SU-DHL-6 (cell line): ENCODE data around the gene IFNG-AS1.

Experiments used
- H2AFZ ChIP-seq: fragments of 200-600 bp; sonication (generic); 2 replicates; pipeline ENCODE4 v1.6.1; 2014; ENCODE audit warnings: low read depth, mild to moderate bottlenecking, moderate library complexity, mixed read lengths, antibody characterized with exemption, low read length; ENCODE audit not compliant: severe bottlenecking
- H3F3A ChIP-seq: fragments of 200-600 bp; shearing (Covaris generic); 2 replicates; pipeline ENCODE4 v1.6.0; 2016; ENCODE audit warnings: antibody characterized with exemption, mild to moderate bottlenecking; ENCODE audit not compliant: insufficient read depth
- H3K27ac ChIP-seq: fragments of 200-600 bp; sonication (generic); 2 replicates; pipeline ENCODE4 v1.5.1; 2016; ENCODE audit warnings: low read depth, mild to moderate bottlenecking, low read length, moderate library complexity, mixed read lengths
- H3K27me3 ChIP-seq: fragments of 200-600 bp; sonication (generic), shearing (Covaris generic); 2 replicates; pipeline ENCODE4 v1.6.0; 2014; ENCODE audit warnings: mild to moderate bottlenecking, low read length
- H3K36me3 ChIP-seq: fragments of 200-600 bp; sonication (generic); 2 replicates; pipeline ENCODE4 v1.6.1; 2014; ENCODE audit warnings: mild to moderate bottlenecking, low read length, mixed read lengths
- H3K4me2 ChIP-seq: fragments of 300-600, 200-600 bp; shearing (Covaris generic), sonication (generic); 2 replicates; pipeline ENCODE4 v1.6.0; 2014; ENCODE audit warnings: low read length, low read depth, mild to moderate bottlenecking; ENCODE audit not compliant: poor library complexity, severe bottlenecking
- H3K4me3 ChIP-seq: fragments of 200-600 bp; sonication (generic); 2 replicates; pipeline ENCODE4 v1.5.1; 2014; ENCODE audit warnings: antibody characterized with exemption, low read length, mild to moderate bottlenecking, mixed read lengths; ENCODE audit not compliant: insufficient read depth, poor library complexity, severe bottlenecking
- H3K79me2 ChIP-seq: fragments of 200-600 bp; sonication (generic); 2 replicates; pipeline ENCODE4 v1.6.1; 2014; ENCODE audit warnings: mild to moderate bottlenecking, low read length, moderate library complexity; ENCODE audit not compliant: insufficient read depth
- H3K9ac ChIP-seq: fragments of 200-600 bp; sonication (generic); 2 replicates; pipeline ENCODE4 v1.7.0; 2014; ENCODE audit warnings: mild to moderate bottlenecking, low read length
- H3K9me2 ChIP-seq: fragments of 200-600 bp; sonication (generic); replicated peaks from 2 replicates; pipeline ENCODE4 v1.6.1; 2014; ENCODE audit warnings: low read length; ENCODE audit not compliant: insufficient read depth
- H3K9me3 ChIP-seq: fragments of 200-600 bp; sonication (generic); 2 replicates; pipeline ENCODE4 v1.6.1; 2014; ENCODE audit warnings: low read length, mixed read lengths; ENCODE audit not compliant: insufficient read depth
- H4K20me1 ChIP-seq: fragments of 200-600 bp; sonication (generic); 2 replicates; pipeline ENCODE4 v1.6.1; 2014; ENCODE audit warnings: low read depth, mild to moderate bottlenecking, antibody characterized with exemption, low read length, moderate library complexity, mixed read lengths
- CTCF ChIP-seq: fragments of 200-600 bp; sonication (generic); IDR thresholded peaks from one replicate; pipeline ENCODE4 v1.5.1; 2017; ENCODE audit warnings: antibody characterized with exemption, mild to moderate bottlenecking, low read length, moderate library complexity; ENCODE audit not compliant: insufficient read depth, poor library complexity, severe bottlenecking
- EZH2phosphoT487 ChIP-seq: fragments of 200-600 bp; sonication (generic), shearing (Covaris generic); conservative IDR thresholded peaks from 2 replicates; pipeline ENCODE4 v1.6.1; 2018; ENCODE audit warnings: mild to moderate bottlenecking, antibody characterized with exemption, low read length, moderate library complexity, mixed read lengths

Gene IFNG-AS1

GRCh38 chr12:67952787-67953186, 36.5 kb upstream of the IFNG-AS1 start:
- no peak overlapping the region for H3K4me2 ChIP-seq
- H3K9me2 ChIP-seq = no peaks in the 10 kb centered on the region
- H3K4me3 ChIP-seq = no peak overlapping the region
- H4K20me1 ChIP-seq = no peaks in the 10 kb centered on the region
- no peaks in the 10 kb centered on the region for H3K36me3 ChIP-seq
- no peak overlapping the region for H3K27ac ChIP-seq
- H3K27me3 ChIP-seq = no peaks in the 10 kb centered on the region
- H3K79me2 ChIP-seq = no peaks in the 10 kb centered on the region
- H3F3A ChIP-seq = no peaks in the 10 kb centered on the region
- no peak overlapping the region for H3K9ac ChIP-seq
- H3K9me3 ChIP-seq = no peaks in the 10 kb centered on the region
- no peak overlapping the region for H2AFZ ChIP-seq
- TF ChIP-seq EZH2phosphoT487 (no peak), CTCF (no peak)

- no peaks in the 10 kb centered on the region for H3K9me2 ChIP-seq
- H3F3A ChIP-seq = no peaks in the 10 kb centered on the region
- H3K27me3 ChIP-seq = no peaks in the 10 kb centered on the region
- H3K27ac ChIP-seq = no peak overlapping the region
- no peak for TF ChIP-seq EZH2phosphoT487
- H3K79me2 ChIP-seq = no peaks in the 10 kb centered on the region
- no peak overlapping the region for H3K4me3 ChIP-seq
- no peaks in the 10 kb centered on the region for H4K20me1 ChIP-seq
- H3K4me2 ChIP-seq = no peak overlapping the region
- no peak overlapping the region for H2AFZ ChIP-seq
- no peaks in the 10 kb centered on the region for H3K9me3 ChIP-seq
- no peak overlapping the region for H3K9ac ChIP-seq
- H3K36me3 ChIP-seq = no peaks in the 10 kb centered on the region
These were observed 31.9 kb upstream of the IFNG-AS1 start for GRCh38 chr12:67957383-67957782.

- H3K9me3 ChIP-seq = no peaks in the 10 kb centered on the region
- H3K36me3 ChIP-seq = no peaks in the 10 kb centered on the region
- no peak for TF ChIP-seq EZH2phosphoT487
- TF ChIP-seq CTCF = no peak
- H4K20me1 ChIP-seq = no peaks in the 10 kb centered on the region
- no peak overlapping the region for H3K4me3 ChIP-seq
- no peaks in the 10 kb centered on the region for H3K79me2 ChIP-seq
- no peaks in the 10 kb centered on the region for H3F3A ChIP-seq
- no peak overlapping the region for H2AFZ ChIP-seq
- H3K4me2 ChIP-seq = no peak overlapping the region
- H3K9ac ChIP-seq = no peak overlapping the region
- H3K27ac ChIP-seq = no peak overlapping the region
- no peaks in the 10 kb centered on the region for H3K9me2 ChIP-seq
- H3K27me3 ChIP-seq = no peaks in the 10 kb centered on the region
These were observed 31.1 kb upstream of the IFNG-AS1 start for GRCh38 chr12:67958187-67958586.

GRCh38 chr12:67964456-67964855, 24.8 kb upstream of the IFNG-AS1 start:
- no peak overlapping the region for H2AFZ ChIP-seq
- no peaks in the 10 kb centered on the region for H3K9me3 ChIP-seq
- H3K4me2 ChIP-seq = no peak overlapping the region
- no peaks in the 10 kb centered on the region for H3K79me2 ChIP-seq
- H3K9ac ChIP-seq = no peak overlapping the region
- TF ChIP-seq CTCF (no peak), EZH2phosphoT487 (no peak)
- H3F3A ChIP-seq = no peaks in the 10 kb centered on the region
- no peak overlapping the region for H3K4me3 ChIP-seq
- H3K9me2 ChIP-seq = no peaks in the 10 kb centered on the region
- H3K27me3 ChIP-seq = no peaks in the 10 kb centered on the region
- H3K36me3 ChIP-seq = no peaks in the 10 kb centered on the region
- H4K20me1 ChIP-seq = no peaks in the 10 kb centered on the region
- no peak overlapping the region for H3K27ac ChIP-seq
